ENCODE data around the gene RNF6. TPM values are rescaled to one million over a fixed set of nuclear protein-coding genes. Genes with fewer than 3 reads are reported as not detected.

RNF6 gene
- total RNA-seq, 1 experiment from 2014 or later, result 19.5 TPM

GRCh38 chr13:26200811-26201210 lies 21.3 kb downstream of the RNF6 start:
- peaks cover 0 to under 1% (median 0%) of the 10 kb centered on the region in 3 experiments; a peak in 1 of 7 replicates for H3K36me3 Mint-ChIP-seq (ENCODE audit: insufficient read depth in 1 of 3, low read depth in 3 of 3)
- TF ChIP-seq CTCF (conservative IDR thresholded peaks at IDR 0.05), result no peak
- Histone ChIP-seq H3K9ac (ENCODE audit: extremely low read depth, insufficient read length, low read length) (no peak overlapping the region), H3K23me2 (ENCODE audit: insufficient read length, low read depth, low read length, poor library complexity, severe bottlenecking) (no peaks in the 10 kb centered on the region), H3K4me2 (ENCODE audit: insufficient read depth, insufficient read length, low read length) (no peak overlapping the region), H3K14ac (ENCODE audit: insufficient read depth, low read length) (no peak overlapping the region), H3K23ac (ENCODE audit: insufficient read length, low read depth, low read length) (no peak overlapping the region), H3K4ac (ENCODE audit: low read depth, low read length) (no peak overlapping the region), H3K9me3 (ENCODE audit: control insufficient read depth, low read depth, low read length) (no peaks in the 10 kb centered on the region), H2BK15ac (ENCODE audit: low read depth, low read length) (no peak overlapping the region), H4K20me1 (ENCODE audit: control insufficient read depth, insufficient read depth, insufficient read length) (no peaks in the 10 kb centered on the region), H2BK5ac (ENCODE audit: insufficient read length, low read length) (no peak overlapping the region), H2AFZ (ENCODE audit: low read length) (no peak overlapping the region), H2BK12ac (ENCODE audit: insufficient read length, low read depth, low read length) (no peak overlapping the region), H4K5ac (ENCODE audit: insufficient read length, low read depth, low read length) (no peak overlapping the region), H4K91ac (ENCODE audit: insufficient read length, low read depth, low read length) (no peak overlapping the region), H2BK20ac (ENCODE audit: low read depth, low read length, poor library complexity, severe bottlenecking) (no peak overlapping the region), H3K56ac (ENCODE audit: insufficient read length, low read depth, low read length) (no peak overlapping the region), H3K27ac (ENCODE audit: insufficient read length, low read depth, low read length) (no peak overlapping the region), H3K27me3 (ENCODE audit: insufficient read depth, low read length) (no peaks in the 10 kb centered on the region), H2BK120ac (ENCODE audit: low read depth, low read length, poor library complexity, severe bottlenecking) (no peak overlapping the region), H3T11ph (ENCODE audit: low read length) (no peak overlapping the region), H3K79me2 (ENCODE audit: insufficient read depth, low read length) (no peaks in the 10 kb centered on the region), H2AK5ac (ENCODE audit: insufficient read length, low read length) (no peak overlapping the region), H3K4me1 (ENCODE audit: insufficient read depth, low read length) (no peaks in the 10 kb centered on the region), H3K18ac (ENCODE audit: insufficient read length, low read depth, low read length) (no peak overlapping the region), H3K79me1 (ENCODE audit: insufficient read depth, low read depth, low read length, poor library complexity, severe bottlenecking) (no peaks in the 10 kb centered on the region), H4K8ac (replicated peaks; ENCODE audit: insufficient read length, low read depth, low read length) (no peak overlapping the region)
- H3K9me3 Mint-ChIP-seq, result peaks cover under 1 to 3% of the 10 kb centered on the region in 2 experiments; a peak in 3 of 5 replicates
- H3K4me1 Mint-ChIP-seq, result peaks cover 5 to 6% of the 10 kb centered on the region in 2 experiments; a peak in 3 of 4 replicates
- no peaks in the 10 kb centered on the region for H3K27me3 Mint-ChIP-seq (ENCODE audit: low read depth)
- DNase-seq, result no peak
- no peak overlapping the region for H3K4me3 Mint-ChIP-seq
- H3K27ac Mint-ChIP-seq, result no peak overlapping the region

All from H9 (cell line).